AG08395 (cell line): Measurements from ENCODE around the gene SYK.
"Not testable (repeated sequence)": the region's sequence is repeated elsewhere in the genome, so short reads cannot be mapped to it uniquely, and the experiment has no call there.

ENCODE experiments used
- DNase-seq: peaks from one replicate; pipeline ENCODE4 v3.0.0; 2012; ENCODE audit warnings: mixed read lengths, low spot score

Gene SYK

DNA sequence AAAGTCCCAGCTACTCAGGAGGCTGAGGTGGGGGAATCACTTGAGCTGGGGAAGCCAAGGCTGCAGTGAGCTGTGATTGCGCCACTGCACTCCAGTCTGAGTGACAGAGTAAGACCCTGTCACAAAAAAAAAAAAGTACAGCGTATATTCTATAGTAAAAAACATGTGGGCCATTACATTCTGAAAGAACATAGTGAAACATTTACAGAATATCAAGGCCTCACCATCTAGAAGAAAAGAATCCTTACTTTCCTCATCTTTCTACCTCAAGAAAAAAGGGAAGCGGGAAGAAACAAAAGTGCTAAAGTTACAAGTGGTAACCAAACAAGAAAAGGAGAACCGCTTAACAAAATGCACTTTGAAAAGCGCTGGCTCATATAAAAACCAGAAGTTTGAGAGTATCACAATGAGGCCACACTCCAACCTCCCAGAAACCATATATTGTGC lies 5.7 kb upstream of the SYK start:
- DNase-seq, result no peak

DNA sequence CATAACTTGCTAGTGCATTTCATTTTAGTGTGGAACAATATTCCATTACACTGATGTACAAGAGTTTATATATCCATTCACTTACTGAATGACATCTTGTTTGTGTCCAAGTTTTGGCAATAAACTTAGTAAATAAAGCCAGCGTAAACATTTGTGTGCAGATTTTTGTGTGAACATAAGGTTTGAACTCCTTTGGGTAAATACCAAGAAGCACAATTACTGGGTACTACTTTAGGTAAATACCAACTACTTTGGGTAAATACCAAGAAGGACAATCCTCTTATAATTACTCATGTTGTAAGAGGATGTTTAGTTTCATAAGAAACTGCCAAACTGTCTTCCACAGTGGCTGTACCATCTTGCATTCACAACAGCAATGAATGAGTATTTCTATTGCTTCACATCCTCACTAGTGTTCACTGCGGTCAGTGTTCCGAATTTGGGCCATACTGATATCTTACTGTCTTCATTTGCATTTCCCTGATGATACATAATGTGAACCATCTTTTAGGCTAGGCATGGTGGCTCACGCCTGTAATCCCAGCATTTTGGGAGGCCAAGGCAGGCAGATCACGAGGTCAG lies 2.3 kb upstream of the SYK start:
- no peak for DNase-seq

DNA sequence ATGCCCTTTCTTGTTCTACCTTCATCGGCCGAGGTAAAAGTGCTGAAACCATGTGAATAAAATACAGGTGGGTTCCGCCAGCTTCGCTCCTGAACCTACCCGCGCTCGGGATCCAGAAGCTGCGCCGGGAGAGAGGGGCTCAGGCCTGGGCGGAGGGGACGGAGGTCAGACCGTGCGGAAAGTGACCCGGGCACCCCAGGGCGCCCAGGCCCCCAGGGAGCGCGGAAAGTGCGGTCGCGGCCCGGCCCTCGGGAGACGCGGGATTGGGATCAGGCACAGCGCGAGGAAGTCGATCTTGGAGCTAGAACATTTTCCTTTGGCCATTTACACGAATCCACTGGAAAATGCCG lies 329 bp downstream of the SYK start:
- DNase-seq, result no peak

GRCh38 chr9:90802386-90802985 lies 867 bp downstream of the SYK start:
- no peak for DNase-seq

GRCh38 chr9:90803860-90804593 lies 2.4 kb downstream of the SYK start:
- DNase-seq, result no peak

DNA sequence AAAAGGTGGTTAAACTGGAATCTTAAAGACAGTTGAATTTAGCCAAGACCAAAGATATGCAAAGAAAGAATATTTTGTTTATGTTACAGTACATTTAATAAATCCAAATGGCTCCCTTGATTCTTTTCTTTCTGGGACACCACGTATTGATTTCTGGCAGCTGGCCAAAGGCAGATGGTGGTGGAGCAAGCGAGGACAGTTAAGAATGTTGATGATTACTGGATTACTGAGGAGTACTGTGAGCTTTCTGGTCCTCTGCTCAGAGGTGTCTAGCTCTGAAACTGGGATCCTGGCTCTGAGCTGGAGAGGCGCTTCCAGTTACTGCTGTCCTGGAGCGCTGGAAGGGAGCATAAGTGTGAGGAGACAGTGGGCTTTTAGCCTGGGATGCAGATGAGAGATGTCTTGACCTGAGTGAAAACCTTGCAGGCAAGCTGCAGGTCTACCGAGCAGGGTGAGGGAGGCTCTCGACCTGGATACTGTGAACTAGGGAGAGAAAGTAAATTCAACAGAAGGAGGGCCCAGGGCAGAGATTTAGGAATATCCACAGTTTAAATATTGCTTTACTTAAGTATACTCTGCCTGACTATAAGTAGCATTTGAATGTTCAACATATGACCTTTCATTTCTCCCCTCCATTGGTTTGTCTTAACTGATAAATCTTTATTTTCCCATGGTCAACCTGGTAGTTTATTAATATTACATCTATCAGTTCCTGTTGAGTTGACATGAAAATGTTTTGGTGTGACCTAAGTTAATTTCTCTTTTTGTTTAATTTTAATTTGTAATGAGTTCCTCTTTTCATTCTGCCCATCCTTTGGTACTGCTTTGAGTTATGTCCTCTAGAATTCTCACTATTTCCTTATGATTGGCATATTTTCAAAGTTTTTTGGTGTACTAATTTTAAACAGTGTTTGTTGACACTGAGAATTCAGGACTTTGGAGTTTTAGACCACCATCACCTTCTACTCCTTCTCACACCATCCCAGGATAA lies 3.7 kb downstream of the SYK start:
- DNase-seq, result no peak

DNA sequence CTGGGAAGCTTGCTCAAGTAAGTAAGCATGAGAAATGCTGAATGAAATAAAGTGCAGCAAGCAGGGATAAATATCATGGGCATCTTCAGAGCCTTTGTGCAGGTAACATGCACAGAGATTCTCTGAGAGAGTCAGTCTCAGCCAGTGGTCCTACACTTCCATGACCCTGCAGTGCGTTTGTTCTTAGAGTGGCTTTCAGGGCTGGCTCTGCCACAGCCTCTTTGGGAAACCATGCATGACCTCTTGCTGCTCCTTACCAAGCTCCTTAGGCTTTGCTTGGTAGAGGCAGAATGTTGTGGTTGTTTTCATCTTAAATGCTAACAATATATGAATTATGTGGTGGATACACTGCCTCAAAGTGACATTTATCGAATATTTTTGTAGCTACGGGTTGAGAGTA lies 5.4 kb downstream of the SYK start:
- no peak for DNase-seq

DNA sequence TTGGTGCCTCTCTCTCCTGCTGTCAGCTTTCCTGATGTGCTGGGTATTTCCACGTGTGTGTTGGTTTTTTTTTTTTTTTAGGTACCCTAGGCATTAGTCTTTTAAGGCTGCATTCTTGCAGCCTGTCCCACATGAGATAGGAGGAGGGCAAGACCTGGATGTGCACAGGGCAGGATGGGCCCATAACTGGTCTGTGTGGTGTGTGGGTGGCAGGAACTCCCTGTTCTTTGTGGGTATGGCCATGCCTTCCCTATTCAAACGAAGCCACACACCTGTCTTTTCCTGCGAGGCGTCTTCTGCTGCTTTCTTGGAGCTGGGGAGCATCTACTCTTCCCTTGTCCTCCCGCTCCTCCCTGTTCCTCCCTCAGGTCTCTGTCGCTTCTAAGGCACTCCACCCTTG lies 6.8 kb downstream of the SYK start:
- DNase-seq, result no peak

DNA sequence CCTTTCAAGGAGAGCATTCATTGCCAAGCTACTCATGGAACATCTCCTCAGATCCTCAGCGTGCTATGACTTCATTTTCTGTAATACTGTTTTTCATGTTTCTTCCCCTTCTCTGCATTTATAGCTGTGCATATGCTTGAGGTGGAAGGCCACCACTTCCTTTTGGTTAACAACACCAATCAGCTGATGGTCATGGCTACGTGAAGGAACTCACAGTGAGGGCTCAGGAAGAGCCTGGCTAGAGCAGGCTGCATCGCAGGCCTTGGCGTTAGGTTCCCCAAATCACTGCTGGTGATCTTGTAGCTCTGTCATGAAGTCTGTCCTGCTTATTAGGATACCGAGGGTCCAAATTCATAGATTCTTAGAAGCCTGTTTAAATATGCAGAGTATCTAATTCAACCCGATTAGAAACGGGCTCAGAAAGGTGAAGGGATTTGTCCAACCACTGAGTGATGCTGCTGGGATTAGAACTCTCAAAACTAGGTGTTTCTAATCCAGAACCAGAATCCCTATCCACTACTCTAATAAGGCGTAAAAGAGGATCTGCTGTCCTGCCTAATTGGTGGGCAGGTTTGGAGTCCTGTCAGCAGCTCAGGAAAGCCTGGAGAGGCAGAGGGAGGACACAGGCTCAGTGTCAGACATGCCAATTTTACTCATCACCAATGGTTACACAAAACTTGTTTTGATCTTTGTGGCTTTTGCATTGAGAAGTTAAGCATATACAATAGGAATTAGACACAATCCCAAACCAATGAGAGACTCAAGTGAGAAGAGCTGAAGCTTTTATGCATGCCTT lies 7.5 kb downstream of the SYK start:
- DNase-seq, result no peak

GRCh38 chr9:90810691-90811090 lies 9.1 kb downstream of the SYK start:
- DNase-seq, result no peak

DNA sequence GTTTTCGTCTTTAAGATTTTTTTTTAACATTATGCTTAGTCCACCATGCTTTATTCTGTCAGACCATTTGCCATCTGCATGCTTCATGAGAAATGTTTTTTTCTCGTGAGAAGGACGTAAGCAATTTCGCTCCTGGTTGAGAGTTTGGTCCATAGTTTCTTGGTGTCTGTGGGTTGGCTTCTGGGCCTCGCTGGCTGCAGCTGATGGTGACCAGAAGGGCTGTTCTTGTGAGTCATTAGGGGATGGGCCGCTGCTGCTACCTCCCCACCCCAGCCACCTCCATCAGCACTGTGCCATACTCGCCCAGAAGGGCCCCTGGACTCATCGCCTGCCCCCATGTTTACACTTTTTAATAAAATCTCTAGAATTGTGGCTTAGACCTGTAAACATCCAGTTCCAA lies 11.4 kb downstream of the SYK start:
- no peak for DNase-seq

DNA sequence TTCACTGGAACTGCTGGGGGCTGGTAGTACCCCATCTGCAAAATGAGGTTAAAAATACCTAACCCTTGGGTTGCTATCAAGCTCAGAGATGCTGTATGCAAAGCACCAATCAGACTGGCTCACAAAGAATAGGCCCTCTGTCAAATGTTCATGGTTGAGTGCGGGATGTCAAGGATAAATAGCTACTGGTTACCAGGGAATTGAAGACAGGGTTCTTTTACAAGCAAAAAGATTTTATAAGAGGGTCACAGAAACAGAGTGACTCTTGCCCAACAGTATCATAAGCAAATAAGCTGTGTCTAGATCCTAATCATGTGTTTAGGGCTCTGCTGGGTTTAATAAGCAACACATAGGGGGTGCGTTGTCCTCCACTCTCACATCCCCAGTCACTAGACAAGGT lies 11.9 kb downstream of the SYK start:
- no peak for DNase-seq

DNA sequence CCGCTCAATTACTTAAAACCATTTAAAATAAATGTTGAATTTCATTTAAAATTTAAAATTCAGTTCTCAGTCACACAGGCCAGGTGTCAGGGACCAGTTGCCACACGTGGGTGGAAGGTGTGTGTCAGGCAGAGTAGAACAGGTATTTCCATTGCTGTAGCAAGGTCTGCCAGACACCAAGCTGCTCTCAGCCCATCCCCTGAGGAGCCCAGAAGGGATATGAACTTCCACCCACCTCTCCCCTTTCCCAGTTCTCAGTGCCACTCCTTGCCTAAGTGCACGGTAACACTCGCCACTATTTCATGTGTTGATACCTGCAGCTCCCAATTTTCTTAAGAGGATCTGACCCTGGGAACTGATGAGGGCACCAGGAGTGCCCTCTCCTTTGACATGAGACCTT lies 12.7 kb downstream of the SYK start:
- DNase-seq, result no peak

- no peak for DNase-seq
Measured at GRCh38 chr9:90815183-90815943, 13.7 kb downstream of the SYK start.

- no peak for DNase-seq
Measured at GRCh38 chr9:90815944-90816357, 14.3 kb downstream of the SYK start.

DNA sequence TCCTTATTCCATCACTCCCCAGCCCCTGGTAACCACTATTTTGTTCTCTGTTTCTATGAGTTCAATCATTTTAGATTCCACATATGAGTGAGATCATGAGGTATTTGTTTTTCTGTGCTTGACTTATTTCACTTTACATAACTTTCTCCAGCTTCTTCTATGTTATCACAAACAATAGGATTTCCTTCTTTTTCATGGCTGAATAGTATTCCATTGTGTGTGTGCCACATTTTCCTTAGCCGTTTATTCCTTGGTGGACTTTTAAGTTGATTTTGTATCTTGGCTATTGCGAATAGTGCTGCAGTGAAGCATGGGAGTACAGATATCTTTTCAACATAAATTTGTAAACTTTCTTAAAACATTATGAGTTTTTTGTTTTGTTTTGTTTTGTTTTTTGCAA lies 15.1 kb downstream of the SYK start:
- no peak for DNase-seq

GRCh38 chr9:90818279-90818678 lies 16.7 kb downstream of the SYK start:
- no peak for DNase-seq

GRCh38 chr9:90820406-90820805 lies 18.8 kb downstream of the SYK start:
- not testable (repeated sequence) for DNase-seq

DNA sequence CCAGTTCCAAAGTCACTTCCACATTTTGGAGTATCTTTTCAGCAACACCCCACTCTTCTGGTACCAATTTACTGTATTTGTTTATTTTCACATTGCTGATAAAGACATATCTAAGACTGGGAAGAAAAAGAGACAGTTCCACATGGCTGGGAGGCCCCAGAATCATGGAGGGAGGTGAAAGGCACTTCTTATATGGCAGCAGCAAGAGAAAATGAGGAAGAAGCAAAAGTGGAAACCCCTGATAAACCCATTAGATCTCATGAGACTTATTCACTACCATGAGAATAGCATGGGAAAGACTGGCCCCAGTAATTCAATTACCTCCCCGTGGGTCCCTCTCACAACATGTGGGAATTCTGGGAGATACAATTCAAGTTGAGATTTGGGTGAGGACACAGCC lies 19.6 kb downstream of the SYK start:
- not testable (repeated sequence) for DNase-seq

DNA sequence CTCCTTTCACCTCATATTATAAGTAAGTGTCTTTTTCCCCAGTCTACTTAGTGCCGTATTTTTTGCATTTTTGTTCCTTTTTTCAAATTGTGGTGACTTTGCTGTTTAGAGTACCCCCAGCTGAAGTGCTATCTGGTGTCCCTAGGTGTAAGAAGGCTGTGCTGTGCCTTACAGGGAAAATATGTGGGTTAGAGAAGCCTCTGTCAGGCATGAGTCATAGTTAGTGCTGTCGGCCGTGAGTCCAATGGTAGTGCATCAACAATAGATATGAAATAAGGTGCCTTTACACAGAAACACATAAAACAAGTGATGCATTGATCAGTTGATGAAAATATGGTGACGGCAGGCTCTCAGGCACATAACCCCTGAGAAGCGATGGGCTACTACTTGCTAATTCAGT lies 20.1 kb downstream of the SYK start:
- no peak for DNase-seq

DNA sequence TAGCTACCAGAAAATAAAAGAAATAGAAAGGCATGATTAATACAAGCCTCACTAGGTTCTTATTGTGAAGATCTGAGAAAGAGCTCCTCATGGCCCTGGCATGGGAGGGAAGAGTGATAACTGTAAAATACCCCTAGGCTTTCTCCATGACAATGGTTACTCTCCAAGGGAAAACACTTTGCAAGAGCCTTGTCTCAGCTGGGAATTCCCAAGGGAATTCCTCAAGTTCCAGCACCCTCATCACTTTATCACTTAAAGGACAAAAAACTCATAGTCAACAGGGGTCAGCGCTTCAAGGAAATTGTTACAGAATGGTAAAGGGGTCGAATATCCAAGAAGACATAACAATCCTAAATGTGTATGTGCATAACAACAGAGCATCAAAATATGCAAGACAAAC lies 21.2 kb downstream of the SYK start:
- no peak for DNase-seq
